Stimulated activated CD4-positive, alpha-beta T cell treated with anti-CD3 and anti-CD28 coated beads, Interleukin-1b, Interleukin-23, amount 100 ng/mL, for 1 hour (primary cell): ENCODE results near the gene ID2.
A peak's percentile ranks its signal among the peaks of the same experiment; 100 is the strongest.
"Not testable (repeated sequence)": the region's sequence is repeated elsewhere in the genome, so short reads cannot be mapped to it uniquely, and the experiment has no call there.

Experiments
- DNase-seq, 2 donors: peaks; one replicate each; pipeline ENCODE4 v3.0.0-alpha.2; 2020; ENCODE audit warnings: low read depth in 2 of 2

ID2 gene

GRCh38 chr2:8684878-8685696 is 3.2 kb downstream of the ID2 start:
- DNase-seq, result peak in 1 of 2 donors; percentile 43

GRCh38 chr2:8685697-8686358 is 4.0 kb downstream of the ID2 start:
- DNase-seq, result peak; percentile 49 to 82

GRCh38 chr2:8691859-8692437 is 10.1 kb downstream of the ID2 start:
- no peak for DNase-seq

- DNase-seq, result no peak
Observed at GRCh38 chr2:8692783-8693156, 10.9 kb downstream of the ID2 start.

- no peak for DNase-seq
Observed at GRCh38 chr2:8693157-8693821, 11.4 kb downstream of the ID2 start.

- no peak for DNase-seq
Observed at GRCh38 chr2:8694737-8695136, 12.9 kb downstream of the ID2 start.

- no peak for DNase-seq
Observed at GRCh38 chr2:8697190-8697589, 15.3 kb downstream of the ID2 start.

GRCh38 chr2:8699839-8700238 is 18.0 kb downstream of the ID2 start:
- DNase-seq, result no peak

GRCh38 chr2:8701681-8702379 is 20.0 kb downstream of the ID2 start:
- DNase-seq, result no peak

- no peak for DNase-seq
Observed at GRCh38 chr2:8704906-8705305, 23.1 kb downstream of the ID2 start.

- DNase-seq, result no peak
Observed at GRCh38 chr2:8709611-8710010, 27.8 kb downstream of the ID2 start.

- no peak for DNase-seq
Observed at GRCh38 chr2:8710951-8711350, 29.1 kb downstream of the ID2 start.

- no peak for DNase-seq
Observed at GRCh38 chr2:8714283-8714682, 32.4 kb downstream of the ID2 start.

- no peak for DNase-seq
Observed at GRCh38 chr2:8714971-8715370, 33.1 kb downstream of the ID2 start.

GRCh38 chr2:8719528-8719927 is 37.7 kb downstream of the ID2 start:
- DNase-seq, result no peak

- no peak for DNase-seq
Observed at GRCh38 chr2:8720741-8721140, 38.9 kb downstream of the ID2 start.

GRCh38 chr2:8721410-8721809 is 39.6 kb downstream of the ID2 start:
- DNase-seq, result no peak

GRCh38 chr2:8722986-8723385 is 41.1 kb downstream of the ID2 start:
- no peak for DNase-seq

GRCh38 chr2:8725838-8726237 is 44.0 kb downstream of the ID2 start:
- no peak for DNase-seq

- DNase-seq, result no peak
Observed at GRCh38 chr2:8728305-8729015, 46.6 kb downstream of the ID2 start.

- DNase-seq, result not testable (repeated sequence)
Observed at GRCh38 chr2:8729101-8729500, 47.2 kb downstream of the ID2 start.
